ENCODE data around the gene PHACTR1. TPM values are rescaled to one million over a fixed set of nuclear protein-coding genes. Genes with fewer than 3 reads are reported as not detected.

PHACTR1 gene
- total and polyA plus RNA-seq, 3 experiments from 2014 or later, result 0.04 to 0.38 (median 0.04) TPM

GRCh38 chr6:12813321-12813720 lies 96.8 kb downstream of the PHACTR1 start:
- H3K27me3 ChIP-seq (ENCODE audit: insufficient read depth, low read length, poor library complexity, severe bottlenecking), result no peaks in the 10 kb centered on the region
- Mint-ChIP-seq H3K4me1 (no peaks in the 10 kb centered on the region), H3K4me3 (no peak overlapping the region), H3K36me3 (no peaks in the 10 kb centered on the region), H3K9me3 (no peaks in the 10 kb centered on the region), H3K27me3 (peaks cover 3 to 4% of the 10 kb centered on the region in 2 donors), H3K27ac (no peak overlapping the region)
- no peaks in the 10 kb centered on the region for H3K36me3 ChIP-seq (ENCODE audit: insufficient read depth, low read length)
- DNase-seq, result no peak
- POLR2A ChIA-PET, result no interaction called here
- H3K27ac ChIP-seq (ENCODE audit: low read depth, low read length), result no peak overlapping the region
- no peak overlapping the region for H3K4me3 ChIP-seq (ENCODE audit: low read length)
- CTCF ChIA-PET, result no interaction called here
- H3K9me3 ChIP-seq (ENCODE audit: low read length), result no peaks in the 10 kb centered on the region
- H3K4me1 ChIP-seq (ENCODE audit: insufficient read depth, low read length), result no peaks in the 10 kb centered on the region

DNA sequence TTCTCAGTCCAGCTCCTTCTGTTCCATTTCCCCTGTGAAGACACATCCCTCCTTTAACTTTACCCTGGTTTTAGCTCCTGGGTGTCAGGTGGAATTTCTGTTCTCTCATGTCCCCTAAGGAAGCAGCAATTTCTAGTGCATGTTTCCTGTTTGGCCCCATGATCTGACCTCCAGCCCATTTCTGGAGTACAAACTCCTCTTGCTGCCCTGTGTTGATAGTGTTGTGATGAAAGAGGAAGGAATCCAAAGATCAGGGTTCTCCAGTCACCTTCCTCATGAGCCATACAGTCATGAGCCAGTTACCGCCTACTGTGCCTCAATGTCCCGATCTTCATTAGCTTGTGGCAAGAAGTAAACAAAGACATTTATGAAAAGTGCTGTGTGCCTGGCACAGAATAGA lies 97.4 kb downstream of the PHACTR1 start:
- CTCF ChIA-PET, result no interaction called here
- DNase-seq, result no peak
- peaks cover 4 to 8% of the 10 kb centered on the region in 2 donors for H3K27me3 Mint-ChIP-seq
- Histone ChIP-seq H3K4me3 (ENCODE audit: low read length) (no peak overlapping the region), H3K27ac (ENCODE audit: low read depth, low read length) (no peak overlapping the region), H3K36me3 (ENCODE audit: insufficient read depth, low read length) (no peaks in the 10 kb centered on the region), H3K4me1 (ENCODE audit: insufficient read depth, low read length) (no peaks in the 10 kb centered on the region), H3K9me3 (ENCODE audit: low read length) (no peaks in the 10 kb centered on the region), H3K27me3 (ENCODE audit: insufficient read depth, low read length, poor library complexity, severe bottlenecking) (no peaks in the 10 kb centered on the region)
- POLR2A ChIA-PET, result no interaction called here
- no peaks in the 10 kb centered on the region for H3K36me3 Mint-ChIP-seq
- H3K9me3 Mint-ChIP-seq, result no peaks in the 10 kb centered on the region
- H3K4me1 Mint-ChIP-seq, result no peaks in the 10 kb centered on the region
- H3K4me3 Mint-ChIP-seq, result no peak overlapping the region
- no peak overlapping the region for H3K27ac Mint-ChIP-seq

DNA sequence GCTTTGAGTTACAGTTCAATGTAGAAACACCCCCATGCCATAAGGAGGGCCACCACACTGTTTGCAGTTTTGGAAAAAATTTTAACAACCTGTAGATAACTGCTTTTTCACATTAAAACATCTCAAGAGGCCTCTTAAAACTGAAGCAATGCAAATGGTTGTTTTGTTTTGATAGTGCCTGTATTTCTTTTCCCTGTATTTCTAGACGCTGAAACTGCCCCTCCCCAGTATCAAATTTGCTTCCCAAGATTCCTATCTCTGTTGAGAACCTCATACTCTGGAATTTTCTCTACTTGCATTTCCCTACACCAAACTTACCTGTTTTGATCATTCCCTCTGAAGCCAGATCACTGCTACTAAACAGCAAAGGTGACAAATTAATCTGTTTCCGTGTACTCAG lies 98.5 kb downstream of the PHACTR1 start:
- Mint-ChIP-seq H3K9me3 (no peaks in the 10 kb centered on the region), H3K27ac (no peak overlapping the region), H3K36me3 (no peaks in the 10 kb centered on the region), H3K27me3 (peaks cover 4 to 15% of the 10 kb centered on the region in 2 donors), H3K4me1 (no peaks in the 10 kb centered on the region), H3K4me3 (no peak overlapping the region)
- CTCF ChIA-PET, result no interaction called here
- no peaks in the 10 kb centered on the region for H3K36me3 ChIP-seq (ENCODE audit: insufficient read depth, low read length)
- DNase-seq, result no peak
- H3K27ac ChIP-seq (ENCODE audit: low read depth, low read length), result no peak overlapping the region
- H3K4me3 ChIP-seq (ENCODE audit: low read length), result no peak overlapping the region
- H3K4me1 ChIP-seq (ENCODE audit: insufficient read depth, low read length), result no peaks in the 10 kb centered on the region
- POLR2A ChIA-PET, result no interaction called here
- H3K9me3 ChIP-seq (ENCODE audit: low read length), result no peaks in the 10 kb centered on the region
- H3K27me3 ChIP-seq (ENCODE audit: insufficient read depth, low read length, poor library complexity, severe bottlenecking), result no peaks in the 10 kb centered on the region

DNA sequence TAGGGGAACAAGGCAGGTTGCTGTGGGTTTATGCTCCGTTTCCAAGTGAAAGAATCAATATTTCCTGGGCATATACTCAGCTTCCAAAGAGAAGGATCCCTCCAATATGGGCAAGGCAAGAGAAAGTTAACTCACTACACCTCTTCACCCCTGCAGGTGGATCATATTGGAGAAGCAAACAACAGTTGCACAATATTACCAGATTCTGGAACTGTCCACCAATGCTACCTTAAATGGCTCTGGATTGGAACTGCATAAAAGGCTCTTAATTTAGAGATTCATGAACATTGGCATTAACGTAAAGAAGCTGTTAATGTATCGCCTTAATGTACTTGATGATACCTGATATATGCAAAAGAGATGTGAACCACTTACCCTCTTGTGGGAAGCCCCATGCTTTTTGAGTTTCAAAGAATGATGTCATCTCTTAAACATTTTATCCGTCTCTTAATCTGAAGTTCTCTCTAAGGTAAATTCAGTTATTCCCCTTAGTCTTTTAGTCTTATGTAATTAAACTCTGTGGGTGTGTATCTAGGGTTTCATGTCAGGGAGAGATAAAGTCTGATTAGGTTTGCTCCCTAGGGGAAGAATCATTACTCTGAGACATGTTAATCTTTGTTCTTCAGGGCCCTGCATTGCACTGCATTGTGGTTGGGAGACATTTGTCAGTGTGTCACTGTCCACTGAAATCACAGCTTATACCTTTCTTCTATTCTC lies 99.5 kb downstream of the PHACTR1 start:
- Histone ChIP-seq H3K4me3 (ENCODE audit: low read length) (no peak overlapping the region), H3K9me3 (ENCODE audit: low read length) (no peaks in the 10 kb centered on the region), H3K27ac (ENCODE audit: low read depth, low read length) (no peak overlapping the region), H3K4me1 (ENCODE audit: insufficient read depth, low read length) (no peaks in the 10 kb centered on the region), H3K27me3 (ENCODE audit: insufficient read depth, low read length, poor library complexity, severe bottlenecking) (no peaks in the 10 kb centered on the region), H3K36me3 (ENCODE audit: insufficient read depth, low read length) (no peaks in the 10 kb centered on the region)
- Mint-ChIP-seq H3K27ac (no peak overlapping the region), H3K4me3 (no peak overlapping the region), H3K36me3 (no peaks in the 10 kb centered on the region), H3K4me1 (no peaks in the 10 kb centered on the region), H3K9me3 (no peaks in the 10 kb centered on the region), H3K27me3 (peaks cover 5 to 24% of the 10 kb centered on the region in 2 donors)
- ChIA-PET CTCF (no interaction called here), POLR2A (no interaction called here)
- DNase-seq, result no peak

DNA sequence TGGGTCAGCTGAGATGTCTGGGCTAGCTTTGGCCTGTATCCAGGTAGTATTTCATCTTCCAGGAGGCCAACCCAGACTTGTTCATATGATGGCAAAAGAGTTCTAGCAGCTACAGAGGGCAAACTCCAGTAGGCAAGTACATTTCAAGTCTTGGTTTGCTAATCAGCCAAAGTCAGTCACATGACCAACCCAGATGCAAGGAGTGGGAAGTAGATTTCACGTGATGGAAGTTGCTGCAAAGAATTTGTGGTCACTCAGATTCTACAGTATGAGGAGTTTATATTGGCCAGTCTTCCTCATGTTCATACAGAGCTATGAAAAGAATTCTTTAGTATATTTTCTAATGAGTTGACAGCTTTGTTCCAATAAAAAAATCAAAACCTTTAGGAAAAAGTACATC lies 101.8 kb downstream of the PHACTR1 start:
- POLR2A ChIA-PET, result no interaction called here
- Mint-ChIP-seq H3K4me1 (no peaks in the 10 kb centered on the region), H3K9me3 (no peaks in the 10 kb centered on the region), H3K4me3 (no peak overlapping the region), H3K27ac (no peak overlapping the region), H3K27me3 (peaks cover 7 to 40% of the 10 kb centered on the region in 2 donors), H3K36me3 (no peaks in the 10 kb centered on the region)
- no peaks in the 10 kb centered on the region for H3K27me3 ChIP-seq (ENCODE audit: insufficient read depth, low read length, poor library complexity, severe bottlenecking)
- CTCF ChIA-PET, result interaction anchor here (1.1 kb wide), 1 partner anchor 9 kb away, joined by 5 read pairs; no protein-coding TSS in a partner anchor
- no peaks in the 10 kb centered on the region for H3K9me3 ChIP-seq (ENCODE audit: low read length)
- no peak overlapping the region for H3K4me3 ChIP-seq (ENCODE audit: low read length)
- H3K36me3 ChIP-seq (ENCODE audit: insufficient read depth, low read length), result no peaks in the 10 kb centered on the region
- H3K27ac ChIP-seq (ENCODE audit: low read depth, low read length), result no peak overlapping the region
- H3K4me1 ChIP-seq (ENCODE audit: insufficient read depth, low read length), result no peaks in the 10 kb centered on the region
- DNase-seq, result no peak

DNA sequence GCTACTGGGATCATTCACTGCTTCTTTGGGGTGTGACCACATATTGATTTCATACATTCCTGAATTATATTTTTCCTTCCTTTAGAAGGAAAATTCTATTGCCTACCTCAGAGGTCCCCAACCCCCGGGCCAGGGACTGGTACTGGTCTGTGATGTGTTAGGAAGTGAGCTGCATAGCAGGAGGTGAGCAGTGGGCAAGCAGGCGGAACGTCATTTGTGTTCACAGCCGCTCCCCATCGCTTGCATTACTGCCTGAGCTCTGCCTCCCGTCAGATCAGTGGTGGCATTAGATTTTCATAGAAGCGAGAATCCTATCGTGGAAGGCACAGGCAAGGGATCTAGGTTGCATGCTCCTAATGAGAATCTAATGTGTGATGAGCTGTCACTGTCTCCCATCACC lies 107.3 kb downstream of the PHACTR1 start:
- POLR2A ChIA-PET, result no interaction called here
- Mint-ChIP-seq H3K27me3 (peaks cover 3 to 40% of the 10 kb centered on the region in 2 donors), H3K36me3 (no peaks in the 10 kb centered on the region), H3K4me3 (no peak overlapping the region), H3K9me3 (no peaks in the 10 kb centered on the region), H3K27ac (peak overlapping the region in 1 of 8 donors; percentile 54), H3K4me1 (no peaks in the 10 kb centered on the region)
- Histone ChIP-seq H3K4me3 (ENCODE audit: low read length) (no peak overlapping the region), H3K27me3 (ENCODE audit: insufficient read depth, low read length, poor library complexity, severe bottlenecking) (no peaks in the 10 kb centered on the region), H3K27ac (ENCODE audit: low read depth, low read length) (no peak overlapping the region), H3K4me1 (ENCODE audit: insufficient read depth, low read length) (no peaks in the 10 kb centered on the region), H3K9me3 (ENCODE audit: low read length) (no peaks in the 10 kb centered on the region), H3K36me3 (ENCODE audit: insufficient read depth, low read length) (no peaks in the 10 kb centered on the region)
- CTCF ChIA-PET, result no interaction called here
- no peak for DNase-seq

GRCh38 chr6:12826584-12826983 lies 110.0 kb downstream of the PHACTR1 start:
- ChIA-PET POLR2A (no interaction called here), CTCF (no interaction called here)
- no peaks in the 10 kb centered on the region for H3K4me1 Mint-ChIP-seq
- DNase-seq, result no peak
- Histone ChIP-seq H3K4me1 (ENCODE audit: insufficient read depth, low read length) (no peaks in the 10 kb centered on the region), H3K27me3 (ENCODE audit: insufficient read depth, low read length, poor library complexity, severe bottlenecking) (no peaks in the 10 kb centered on the region), H3K9me3 (ENCODE audit: low read length) (no peaks in the 10 kb centered on the region), H3K36me3 (ENCODE audit: insufficient read depth, low read length) (no peaks in the 10 kb centered on the region), H3K4me3 (ENCODE audit: low read length) (no peak overlapping the region), H3K27ac (ENCODE audit: low read depth, low read length) (no peak overlapping the region)
- H3K4me3 Mint-ChIP-seq, result no peak overlapping the region
- H3K36me3 Mint-ChIP-seq, result no peaks in the 10 kb centered on the region
- peaks cover 0 to 23% of the 10 kb centered on the region in 2 donors for H3K27me3 Mint-ChIP-seq
- H3K9me3 Mint-ChIP-seq, result no peaks in the 10 kb centered on the region
- no peak overlapping the region for H3K27ac Mint-ChIP-seq

- H3K36me3 Mint-ChIP-seq, result no peaks in the 10 kb centered on the region
- DNase-seq, result no peak
- Histone ChIP-seq H3K27ac (ENCODE audit: low read depth, low read length) (no peak overlapping the region), H3K27me3 (ENCODE audit: insufficient read depth, low read length, poor library complexity, severe bottlenecking) (no peaks in the 10 kb centered on the region), H3K36me3 (ENCODE audit: insufficient read depth, low read length) (no peaks in the 10 kb centered on the region), H3K4me1 (ENCODE audit: insufficient read depth, low read length) (no peaks in the 10 kb centered on the region), H3K4me3 (ENCODE audit: low read length) (no peak overlapping the region), H3K9me3 (ENCODE audit: low read length) (no peaks in the 10 kb centered on the region)
- H3K9me3 Mint-ChIP-seq, result no peaks in the 10 kb centered on the region
- POLR2A ChIA-PET, result no interaction called here
- H3K27me3 Mint-ChIP-seq, result peaks cover 0 to 10% of the 10 kb centered on the region in 2 donors
- no peaks in the 10 kb centered on the region for H3K4me1 Mint-ChIP-seq
- H3K4me3 Mint-ChIP-seq, result no peak overlapping the region
- CTCF ChIA-PET, result interaction anchor here (1.1 kb wide), 1 partner anchor 9 kb away, joined by 5 read pairs; no protein-coding TSS in a partner anchor
- H3K27ac Mint-ChIP-seq, result no peak overlapping the region
These were observed 111.4 kb downstream of the PHACTR1 start for GRCh38 chr6:12827921-12828320.

Measured in CD8-positive, alpha-beta memory T cell (primary cell).